SK-N-SH (cell line): ENCODE measurements around the gene COX4I1.

Source experiments
- EP300 ChIP-seq, 2 experiments: IDR thresholded peaks; 2 replicates each; pipeline versions ENCODE4 v1.4.0 to v1.6.1; 2012; ENCODE audit warnings: borderline replicate concordance in 1 of 2, low read depth in 1 of 2, low read length in 1 of 2
- FOXJ3 ChIP-seq: sonication (generic); formaldehyde crosslinking; IDR thresholded peaks from 2 replicates; pipeline ENCODE4 v1.5.1; 2020; ENCODE audit warnings: mild to moderate bottlenecking, missing genetic modification reagents
- FOXM1 ChIP-seq: IDR thresholded peaks from 2 replicates; pipeline ENCODE4 v1.4.0; 2012; ENCODE audit warnings: low read depth, mild to moderate bottlenecking
- GATA2 ChIP-seq: sonication (generic); formaldehyde crosslinking; IDR thresholded peaks from 2 replicates; pipeline ENCODE4 v1.5.0; 2020; ENCODE audit warnings: mild to moderate bottlenecking, missing genetic modification reagents
- RAD21 ChIP-seq: IDR thresholded peaks from 2 replicates; pipeline ENCODE4 v1.6.1; 2012; ENCODE audit warnings: mild to moderate bottlenecking, low read length
- RFX5 ChIP-seq: IDR thresholded peaks from 2 replicates; pipeline ENCODE4 v1.6.1; 2012; ENCODE audit warnings: mild to moderate bottlenecking, improper control_type of control experiment, low read length
- SMC3 ChIP-seq: IDR thresholded peaks from 2 replicates; pipeline ENCODE4 v1.6.1; 2012; ENCODE audit warnings: low read depth, low read length, improper control_type of control experiment
- TEAD4 ChIP-seq: IDR thresholded peaks from 2 replicates; pipeline ENCODE4 v1.4.0; 2012; ENCODE audit warnings: mild to moderate bottlenecking, borderline replicate concordance; ENCODE audit not compliant: insufficient read depth
- YY1 ChIP-seq: IDR thresholded peaks from 2 replicates; pipeline ENCODE4 v1.4.0; 2012; ENCODE audit warnings: low read depth, mild to moderate bottlenecking
- TF ChIP-seq, protein P1 (sequence below): fragments of 200-600 bp; sonication (generic); IDR thresholded peaks from 2 replicates; pipeline ENCODE4 v1.6.1; 2017; ENCODE audit warnings: antibody characterized with exemption, mild to moderate bottlenecking, moderate library complexity
- TF ChIP-seq, protein P2 (sequence below): fragments of 150-350 bp; IDR thresholded peaks from 2 replicates; pipeline ENCODE4 v1.6.1; 2017; ENCODE audit warnings: antibody characterized with exemption, low read length, low read depth, borderline replicate concordance
- TF ChIP-seq, protein P3 (sequence below): IDR thresholded peaks from 2 replicates; pipeline ENCODE4; 2012
- TF ChIP-seq, protein P4 (sequence below): IDR thresholded peaks from 2 replicates; pipeline ENCODE4 v1.4.0; 2012; ENCODE audit warnings: low read depth
- TF ChIP-seq, protein P5 (sequence below): IDR thresholded peaks from 2 replicates; pipeline ENCODE4 v1.4.0; 2012; ENCODE audit warnings: low read depth, borderline replicate concordance

DNA sequence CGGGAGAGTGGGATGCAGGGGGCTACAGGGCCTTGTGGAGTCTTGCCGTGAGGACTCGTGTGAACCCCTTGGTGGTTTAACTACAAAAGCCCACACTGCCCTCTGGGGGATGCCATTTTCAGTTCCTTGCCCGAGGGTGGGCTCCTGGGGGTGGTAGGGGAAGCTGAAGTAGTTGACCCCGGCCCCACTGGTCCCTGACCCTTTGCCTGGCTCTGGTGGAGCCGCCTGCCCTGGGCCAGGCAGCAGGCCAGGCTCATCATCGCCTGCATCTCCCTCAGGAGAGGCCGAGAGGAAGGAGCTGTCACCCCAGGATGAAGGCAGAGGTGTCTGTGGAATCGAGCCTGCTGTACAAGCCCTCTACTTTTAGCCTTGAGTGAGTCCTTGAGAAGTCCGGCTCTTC is 10.2 kb downstream of the COX4I1 start:
- TF ChIP-seq RAD21 = no peak
- TF ChIP-seq FOXM1 = no peak
- no peak for TF ChIP-seq FOXJ3 (CRISPR knock-in tag)
- no peak for TF ChIP-seq YY1
- TF ChIP-seq, protein P1, sequence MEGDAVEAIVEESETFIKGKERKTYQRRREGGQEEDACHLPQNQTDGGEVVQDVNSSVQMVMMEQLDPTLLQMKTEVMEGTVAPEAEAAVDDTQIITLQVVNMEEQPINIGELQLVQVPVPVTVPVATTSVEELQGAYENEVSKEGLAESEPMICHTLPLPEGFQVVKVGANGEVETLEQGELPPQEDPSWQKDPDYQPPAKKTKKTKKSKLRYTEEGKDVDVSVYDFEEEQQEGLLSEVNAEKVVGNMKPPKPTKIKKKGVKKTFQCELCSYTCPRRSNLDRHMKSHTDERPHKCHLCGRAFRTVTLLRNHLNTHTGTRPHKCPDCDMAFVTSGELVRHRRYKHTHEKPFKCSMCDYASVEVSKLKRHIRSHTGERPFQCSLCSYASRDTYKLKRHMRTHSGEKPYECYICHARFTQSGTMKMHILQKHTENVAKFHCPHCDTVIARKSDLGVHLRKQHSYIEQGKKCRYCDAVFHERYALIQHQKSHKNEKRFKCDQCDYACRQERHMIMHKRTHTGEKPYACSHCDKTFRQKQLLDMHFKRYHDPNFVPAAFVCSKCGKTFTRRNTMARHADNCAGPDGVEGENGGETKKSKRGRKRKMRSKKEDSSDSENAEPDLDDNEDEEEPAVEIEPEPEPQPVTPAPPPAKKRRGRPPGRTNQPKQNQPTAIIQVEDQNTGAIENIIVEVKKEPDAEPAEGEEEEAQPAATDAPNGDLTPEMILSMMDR = no peak
- TF ChIP-seq, protein P2, sequence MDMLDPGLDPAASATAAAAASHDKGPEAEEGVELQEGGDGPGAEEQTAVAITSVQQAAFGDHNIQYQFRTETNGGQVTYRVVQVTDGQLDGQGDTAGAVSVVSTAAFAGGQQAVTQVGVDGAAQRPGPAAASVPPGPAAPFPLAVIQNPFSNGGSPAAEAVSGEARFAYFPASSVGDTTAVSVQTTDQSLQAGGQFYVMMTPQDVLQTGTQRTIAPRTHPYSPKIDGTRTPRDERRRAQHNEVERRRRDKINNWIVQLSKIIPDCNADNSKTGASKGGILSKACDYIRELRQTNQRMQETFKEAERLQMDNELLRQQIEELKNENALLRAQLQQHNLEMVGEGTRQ = no peak
- no peak for TF ChIP-seq TEAD4
- TF ChIP-seq, protein P3, sequence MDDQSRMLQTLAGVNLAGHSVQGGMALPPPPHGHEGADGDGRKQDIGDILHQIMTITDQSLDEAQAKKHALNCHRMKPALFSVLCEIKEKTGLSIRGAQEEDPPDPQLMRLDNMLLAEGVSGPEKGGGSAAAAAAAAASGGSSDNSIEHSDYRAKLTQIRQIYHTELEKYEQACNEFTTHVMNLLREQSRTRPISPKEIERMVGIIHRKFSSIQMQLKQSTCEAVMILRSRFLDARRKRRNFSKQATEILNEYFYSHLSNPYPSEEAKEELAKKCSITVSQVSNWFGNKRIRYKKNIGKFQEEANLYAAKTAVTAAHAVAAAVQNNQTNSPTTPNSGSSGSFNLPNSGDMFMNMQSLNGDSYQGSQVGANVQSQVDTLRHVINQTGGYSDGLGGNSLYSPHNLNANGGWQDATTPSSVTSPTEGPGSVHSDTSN = no peak
- TF ChIP-seq, protein P4, sequence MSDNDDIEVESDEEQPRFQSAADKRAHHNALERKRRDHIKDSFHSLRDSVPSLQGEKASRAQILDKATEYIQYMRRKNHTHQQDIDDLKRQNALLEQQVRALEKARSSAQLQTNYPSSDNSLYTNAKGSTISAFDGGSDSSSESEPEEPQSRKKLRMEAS = no peak
- no peak for TF ChIP-seq GATA2 (CRISPR knock-in tag)
- no peak for TF ChIP-seq EP300 (IDR thresholded peaks at IDR 0.05; ENCODE audit: borderline replicate concordance in 1 of 2, low read depth in 1 of 2, low read length in 1 of 2)
- no peak for TF ChIP-seq SMC3
- no peak for TF ChIP-seq RFX5
- TF ChIP-seq, protein P5, sequence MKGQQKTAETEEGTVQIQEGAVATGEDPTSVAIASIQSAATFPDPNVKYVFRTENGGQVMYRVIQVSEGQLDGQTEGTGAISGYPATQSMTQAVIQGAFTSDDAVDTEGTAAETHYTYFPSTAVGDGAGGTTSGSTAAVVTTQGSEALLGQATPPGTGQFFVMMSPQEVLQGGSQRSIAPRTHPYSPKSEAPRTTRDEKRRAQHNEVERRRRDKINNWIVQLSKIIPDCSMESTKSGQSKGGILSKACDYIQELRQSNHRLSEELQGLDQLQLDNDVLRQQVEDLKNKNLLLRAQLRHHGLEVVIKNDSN = no peak
